Loucy (cell line): ENCODE measurements around the gene RAI1.

Source experiments
- CTCF ChIP-seq: fragments of 200-600 bp; sonication (generic); conservative IDR thresholded peaks from 2 replicates; pipeline ENCODE4 v1.5.1; 2014; ENCODE audit warnings: mild to moderate bottlenecking, antibody characterized with exemption, low read length
- EZH2phosphoT487 ChIP-seq: fragments of 200-600 bp; IDR thresholded peaks from 2 replicates; pipeline ENCODE4 v1.6.1; 2018; ENCODE audit warnings: antibody characterized with exemption, mild to moderate bottlenecking, moderate library complexity, borderline replicate concordance

GRCh38 chr17:17831208-17832031, 150.2 kb downstream of the RAI1 start:
- no peak for TF ChIP-seq CTCF
- no peak for TF ChIP-seq EZH2phosphoT487
